Common myeloid progenitor, CD34-positive (primary cell): ENCODE results near the gene SERPINA12.

Experiments
- CTCF ChIA-PET: fragments of 350-600 bp; sonication (Branson Sonifier 250); formaldehyde crosslinking; loops from one replicate; lab custom pipeline; 2021; ENCODE audit warnings: antibody characterized with exemption; lab: Charles Lee
- POLR2A ChIA-PET: fragments of 350-600 bp; sonication (Branson Sonifier 250); formaldehyde crosslinking; loops from one replicate; lab custom pipeline; 2021; ENCODE audit warnings: antibody characterized with exemption; lab: Charles Lee
- DNase-seq, 3 donors: peaks; one replicate each; pipeline versions ENCODE4 v3.0.0 to v3.0.0-alpha.2; 2013
- H3K27ac ChIP-seq, 2 experiments: 1 replicate in 1 of 2; 2 replicates in 1 of 2; pipeline ENCODE4 v1.7.0; 2013; ENCODE audit warnings: inconsistent platforms in 2 of 2, low read length in 2 of 2, mild to moderate bottlenecking in 2 of 2, low read depth in 1 of 2, moderate library complexity in 1 of 2; ENCODE audit not compliant: severe bottlenecking in 2 of 2, insufficient read depth in 1 of 2, poor library complexity in 1 of 2
- H3K27me3 ChIP-seq, 5 experiments: replicated peaks in 2 of 5; 1 replicate in 3 of 5; 2 replicates in 2 of 5; pipeline versions ENCODE4 v1.6.1 to v1.7.0; 2013; ENCODE audit warnings: low read length in 4 of 5, mild to moderate bottlenecking in 2 of 5, moderate library complexity in 2 of 5, inconsistent platforms in 1 of 5; ENCODE audit not compliant: insufficient read depth in 5 of 5, control insufficient read depth in 4 of 5
- H3K36me3 ChIP-seq, 4 experiments: 1 replicate in 2 of 4; 2 replicates in 2 of 4; pipeline versions ENCODE4 v1.6.1 to v1.7.0; 2013; ENCODE audit warnings: low read length in 3 of 4, control low read depth in 1 of 4, mild to moderate bottlenecking in 1 of 4; ENCODE audit not compliant: control insufficient read depth in 4 of 4, insufficient read depth in 4 of 4
- H3K4me1 ChIP-seq, 4 experiments: 1 replicate in 3 of 4; 2 replicates in 1 of 4; pipeline versions ENCODE4 v1.6.1 to v1.7.1; 2013; ENCODE audit warnings: low read length in 3 of 4, mild to moderate bottlenecking in 3 of 4, control low read depth in 1 of 4, inconsistent platforms in 1 of 4, moderate library complexity in 1 of 4; ENCODE audit not compliant: control insufficient read depth in 4 of 4, insufficient read depth in 4 of 4; ENCODE audit errors: control extremely low read depth in 1 of 4
- H3K4me3 ChIP-seq, 7 experiments: 1 replicate in 4 of 7; 2 replicates in 3 of 7; pipeline versions ENCODE4 v1.5.1 to v1.7.0; 2013; ENCODE audit warnings: mild to moderate bottlenecking in 7 of 7, low read length in 6 of 7, moderate library complexity in 6 of 7, inconsistent platforms in 2 of 7, low read depth in 2 of 7, control low read depth in 1 of 7; ENCODE audit not compliant: insufficient read depth in 4 of 7, control insufficient read depth in 1 of 7; ENCODE audit errors: extremely low read depth in 1 of 7
- H3K9me3 ChIP-seq, 5 experiments: 1 replicate in 4 of 5; 2 replicates in 1 of 5; pipeline versions ENCODE4 v1.6.1 to v1.7.1; 2013; ENCODE audit warnings: low read length in 4 of 5, mild to moderate bottlenecking in 2 of 5, inconsistent platforms in 1 of 5, low read depth in 1 of 5, moderate library complexity in 1 of 5; ENCODE audit not compliant: control insufficient read depth in 4 of 5, insufficient read depth in 2 of 5; ENCODE audit errors: control extremely low read depth in 1 of 5
- WGBS: methylation state at CpG from one replicate; pipeline ENCODE4 v1.1.5; 2013; ENCODE audit not compliant: insufficient coverage; 5-methylcytosine and 5-hydroxymethylcytosine counted together

The SERPINA12 gene

DNA sequence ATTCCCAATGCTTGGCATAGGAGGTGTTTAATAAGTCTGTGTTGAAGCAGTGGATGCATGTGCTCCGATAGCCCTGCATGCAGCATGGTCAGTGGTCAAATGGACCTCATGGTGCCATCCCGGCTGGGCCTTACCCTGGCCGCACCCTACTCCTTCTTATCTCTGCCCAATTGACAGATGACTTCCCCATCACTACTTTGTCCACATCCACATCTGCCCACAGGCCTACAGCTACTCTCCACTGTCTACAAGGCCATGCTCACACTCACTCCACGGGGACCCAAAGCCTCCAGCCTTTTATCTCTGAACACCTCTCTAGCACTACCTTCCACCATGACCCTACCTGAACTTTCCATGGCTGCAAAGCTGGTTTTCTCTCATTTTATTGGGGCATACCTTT is 68.1 kb downstream of the SERPINA12 start:
- no peak overlapping the region for H3K4me3 ChIP-seq
- peaks cover 0 to 10% (median 2%) of the 10 kb centered on the region in 5 experiments for H3K27me3 ChIP-seq
- no peak overlapping the region for H3K27ac ChIP-seq
- 100% methylated on average over 1 of the region's 4 CpGs for WGBS
- ChIA-PET CTCF (no interaction called here), POLR2A (no interaction called here)
- H3K4me1 ChIP-seq, result no peaks in the 10 kb centered on the region
- no peaks in the 10 kb centered on the region for H3K36me3 ChIP-seq
- DNase-seq, result no peak
- H3K9me3 ChIP-seq, result no peaks in the 10 kb centered on the region

DNA sequence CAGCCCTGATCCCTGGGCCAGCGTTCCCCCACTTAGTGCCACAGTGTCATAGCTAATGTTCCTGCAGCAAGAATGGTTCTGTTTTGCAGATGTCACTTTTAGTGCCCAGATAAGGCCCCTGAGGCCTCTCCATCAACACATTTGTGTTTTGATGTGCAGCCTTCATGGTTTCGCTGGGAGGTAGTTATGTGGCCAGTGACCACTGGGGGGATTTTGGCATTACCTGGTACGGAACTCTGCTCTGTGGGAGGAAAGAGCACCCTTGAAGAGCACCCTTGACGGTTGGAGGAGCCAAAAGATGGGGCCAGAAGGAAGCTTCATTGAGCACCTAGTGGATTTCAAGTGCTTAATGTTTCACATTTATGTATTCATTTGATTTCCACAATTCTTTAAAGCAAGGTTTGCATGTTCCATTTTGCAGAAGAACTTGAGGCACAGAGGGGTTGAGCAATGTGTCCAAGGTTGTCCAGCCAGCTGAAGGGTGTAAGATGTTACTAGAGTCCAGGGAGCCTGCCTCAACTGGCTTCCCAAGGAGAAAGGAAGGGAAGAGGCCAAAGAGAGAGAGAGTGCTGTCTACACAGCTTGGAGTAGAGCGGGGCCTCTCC is 69.7 kb downstream of the SERPINA12 start:
- ChIA-PET POLR2A (no interaction called here), CTCF (no interaction called here)
- no peak for DNase-seq
- no peaks in the 10 kb centered on the region for H3K4me1 ChIP-seq
- peaks cover 0 to 14% (median 5%) of the 10 kb centered on the region in 5 experiments for H3K27me3 ChIP-seq
- no peaks in the 10 kb centered on the region for H3K36me3 ChIP-seq
- no peak overlapping the region for H3K4me3 ChIP-seq
- H3K27ac ChIP-seq, result no peak overlapping the region
- H3K9me3 ChIP-seq, result no peaks in the 10 kb centered on the region
- WGBS, result 72% methylated on average over 3 of the region's 5 CpGs
